ENCODE measurements around the gene LMO7.

GRCh38 chr13:75832812-75833211, 196.7 kb downstream of the LMO7 start:
- no peak for TF ChIP-seq CTCF (IDR thresholded peaks at IDR 0.05)
- no peak for TF ChIP-seq POLR2A (IDR thresholded peaks at IDR 0.05)

Measured in testis (tissue), 2 donors.